Measurements from ENCODE around the gene PHF13. TPM values are rescaled to one million over a fixed set of nuclear protein-coding genes. Genes with fewer than 3 reads are reported as not detected.

The PHF13 gene
- total and polyA plus RNA-seq, 9 of the 15 experiments (the other 6 are each of a cell fraction or from before 2014, with no cell fraction given): 1.8 to 36.1 (median 11.7) TPM

GRCh38 chr1:6599141-6599975, 14.2 kb upstream of the PHF13 start (continued):
- TF ChIP-seq CHD2 (IDR thresholded peaks at IDR 0.05; ENCODE audit: low read depth, low read length) (no peak), ZBTB7A (IDR thresholded peaks at IDR 0.05; ENCODE audit: borderline replicate concordance, control insufficient read depth, low read depth, low read length) (0 out of 2 replicates have a peak, but pooled peaks have one; percentile 12), ZBTB33 (CRISPR knock-in tag; IDR thresholded peaks at IDR 0.05) (peak; percentile 92), POLR2G (IDR thresholded peaks at IDR 0.05; ENCODE audit: low read depth, low read length) (peak; percentile 53), C11orf30 (IDR thresholded peaks at IDR 0.05; ENCODE audit: low read depth) (no peak), USF2 (CRISPR knock-in tag; IDR thresholded peaks at IDR 0.05) (no peak), FUS (optimal IDR thresholded peaks at IDR 0.05; ENCODE audit: low read depth, low read length) (no peak), SAP30 (IDR thresholded peaks at IDR 0.05; ENCODE audit: borderline replicate concordance, insufficient read depth, low read depth, low read length, poor library complexity, severe bottlenecking) (no peak), SRSF1 (IDR thresholded peaks at IDR 0.05; ENCODE audit: low read depth, low read length) (no peak), ZNF589 (CRISPR knock-in tag; IDR thresholded peaks at IDR 0.05; ENCODE audit: low read depth) (no peak), ARID1B (IDR thresholded peaks at IDR 0.05) (no peak), RBM17 (IDR thresholded peaks at IDR 0.05; ENCODE audit: borderline replicate concordance, low read depth, low read length) (no peak), SREBF2 (CRISPR knock-in tag; IDR thresholded peaks at IDR 0.05) (no peak), ATF4 (CRISPR knock-in tag; IDR thresholded peaks at IDR 0.05) (no peak), RBBP5 (IDR thresholded peaks at IDR 0.05; ENCODE audit: borderline replicate concordance, insufficient read depth, low read length, poor library complexity, severe bottlenecking) (no peak), ZC3H4 (CRISPR knock-in tag; IDR thresholded peaks at IDR 0.05; ENCODE audit: borderline replicate concordance) (no peak), ZNF174 (CRISPR knock-in tag; IDR thresholded peaks at IDR 0.05) (no peak), RHOXF2B (CRISPR knock-in tag; conservative IDR thresholded peaks at IDR 0.05) (no peak)

Measured in K562 (cell line).